HS-5 (cell line): ENCODE results near the gene PRKN.

ENCODE experiments used
- DNase-seq: peaks from one replicate; pipeline ENCODE4 v3.0.0-alpha.2; 2012; ENCODE audit warnings: low read depth

PRKN gene

GRCh38 chr6:161374971-161375873, 1352.3 kb downstream of the PRKN start:
- no peak for DNase-seq

- peak; percentile 25 for DNase-seq
Measured at GRCh38 chr6:161373905-161374451, 1353.6 kb downstream of the PRKN start.

GRCh38 chr6:161372422-161372793, 1355.2 kb downstream of the PRKN start:
- no peak for DNase-seq

- peak; percentile 24 for DNase-seq
Measured at GRCh38 chr6:161370880-161371279, 1356.7 kb downstream of the PRKN start.

GRCh38 chr6:161369339-161369738, 1358.2 kb downstream of the PRKN start:
- peak; percentile 78 for DNase-seq

GRCh38 chr6:161368514-161368913, 1359.1 kb downstream of the PRKN start:
- no peak for DNase-seq

GRCh38 chr6:161367472-161367871, 1360.1 kb downstream of the PRKN start:
- no peak for DNase-seq

GRCh38 chr6:161366301-161366923, 1361.2 kb downstream of the PRKN start:
- DNase-seq, result no peak

GRCh38 chr6:161365633-161366032, 1361.9 kb downstream of the PRKN start:
- no peak for DNase-seq

- no peak for DNase-seq
Measured at GRCh38 chr6:161363286-161363685, 1364.3 kb downstream of the PRKN start.

GRCh38 chr6:161362266-161362665, 1365.3 kb downstream of the PRKN start:
- no peak for DNase-seq

- DNase-seq, result no peak
Measured at GRCh38 chr6:161361529-161361928, 1366.0 kb downstream of the PRKN start.

GRCh38 chr6:161360520-161360919, 1367.0 kb downstream of the PRKN start:
- no peak for DNase-seq

GRCh38 chr6:161359618-161359945, 1368.0 kb downstream of the PRKN start:
- DNase-seq, result no peak

- no peak for DNase-seq
Measured at GRCh38 chr6:161356167-161356854, 1371.3 kb downstream of the PRKN start.

- DNase-seq, result no peak
Measured at GRCh38 chr6:161355696-161356095, 1371.9 kb downstream of the PRKN start.

- no peak for DNase-seq
Measured at GRCh38 chr6:161354956-161355355, 1372.6 kb downstream of the PRKN start.

- DNase-seq, result no peak
Measured at GRCh38 chr6:161354276-161354840, 1373.2 kb downstream of the PRKN start.

- no peak for DNase-seq
Measured at GRCh38 chr6:161353208-161353613, 1374.4 kb downstream of the PRKN start.

- DNase-seq, result no peak
Measured at GRCh38 chr6:161351858-161352257, 1375.7 kb downstream of the PRKN start.

GRCh38 chr6:161349886-161350285, 1377.7 kb downstream of the PRKN start:
- DNase-seq, result no peak

GRCh38 chr6:161348628-161348994, 1379.0 kb downstream of the PRKN start:
- DNase-seq, result no peak
